ENCODE data around the gene RAX.

The RAX gene

DNA sequence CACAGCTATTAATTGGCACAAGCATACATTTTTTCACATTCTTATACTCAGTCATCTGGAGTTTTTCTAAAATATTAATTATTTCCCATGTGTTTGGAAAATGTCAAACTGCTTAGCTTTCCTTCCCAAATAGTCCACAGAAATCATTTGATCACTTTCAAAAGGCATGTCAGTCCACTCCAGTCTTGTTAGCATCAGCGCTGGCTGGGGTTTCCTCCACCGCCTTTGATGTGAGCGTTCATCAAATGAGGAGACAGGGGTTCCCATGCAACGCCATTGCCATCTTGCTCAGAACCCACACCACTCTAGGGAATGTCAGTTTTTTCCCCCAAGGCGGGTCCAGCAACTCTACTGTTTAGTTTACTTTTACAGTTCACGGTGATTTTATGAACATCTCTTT, 13.1 kb upstream of the RAX start:
- H3K27me3 ChIP-seq (ENCODE audit: low read depth): peaks cover 42% of the 10 kb centered on the region
- H3K4me3 ChIP-seq: no peak overlapping the region
- no peaks in the 10 kb centered on the region for H3K4me1 ChIP-seq
- DNase-seq (ENCODE audit: low spot score in 2 of 2): no peak
- in situ Hi-C loops (cut with MboI; ENCODE audit: low sequenced_read_pairs): no loop called here
- H3K36me3 ChIP-seq (replicated peaks): no peaks in the 10 kb centered on the region
- no peaks in the 10 kb centered on the region for H3K9me3 ChIP-seq

DNA sequence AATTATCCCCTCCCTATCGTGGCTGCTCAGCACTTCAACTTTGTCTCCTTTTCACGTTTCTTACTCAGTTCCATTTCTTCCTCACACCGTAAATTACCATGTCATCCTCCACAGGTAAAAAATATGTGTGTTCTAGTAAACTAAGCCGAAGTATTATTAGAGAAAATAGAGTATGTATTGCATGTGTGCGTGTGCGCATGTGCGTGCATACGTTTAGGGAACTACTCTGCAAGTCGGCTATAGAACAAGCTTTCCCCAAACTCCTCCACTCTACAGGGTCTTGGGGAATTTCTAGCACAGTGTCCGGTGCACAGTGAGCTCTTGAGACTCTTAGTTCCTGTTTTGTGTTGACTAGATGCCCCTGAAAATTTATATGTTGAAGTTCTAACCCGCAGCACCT, 9.1 kb upstream of the RAX start:
- Histone ChIP-seq H3K4me3 (no peak overlapping the region), H3K9me3 (no peaks in the 10 kb centered on the region), H3K4me1 (no peaks in the 10 kb centered on the region), H3K36me3 (replicated peaks) (no peaks in the 10 kb centered on the region), H3K27me3 (ENCODE audit: low read depth) (peaks cover 49% of the 10 kb centered on the region)
- in situ Hi-C loops (cut with MboI; ENCODE audit: low sequenced_read_pairs): no loop called here
- no peak for DNase-seq (ENCODE audit: low spot score in 2 of 2)

DNA sequence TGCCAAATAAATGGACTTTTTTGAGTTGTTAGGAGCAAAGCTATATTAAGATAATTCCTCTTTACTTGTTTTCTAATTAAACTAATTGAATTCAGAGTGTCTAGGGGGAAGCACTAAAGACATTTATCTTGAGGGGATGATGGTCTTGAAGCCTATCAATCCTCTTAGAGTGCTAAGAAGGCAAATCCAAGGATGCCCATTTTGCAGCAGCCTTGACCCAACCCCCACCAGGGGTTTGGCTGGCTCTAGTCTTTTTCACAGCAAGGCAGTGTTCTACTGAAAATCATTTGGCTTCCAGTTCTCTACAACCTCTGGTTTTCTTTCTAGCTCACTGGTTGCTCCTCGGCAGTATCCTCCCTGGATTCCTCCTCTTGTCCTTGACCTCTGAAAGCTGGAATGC, 6.5 kb upstream of the RAX start:
- Histone ChIP-seq H3K4me1 (no peaks in the 10 kb centered on the region), H3K9me3 (no peaks in the 10 kb centered on the region), H3K4me3 (no peak overlapping the region), H3K27me3 (ENCODE audit: low read depth) (peaks cover 37% of the 10 kb centered on the region), H3K36me3 (replicated peaks) (no peaks in the 10 kb centered on the region)
- in situ Hi-C loops (cut with MboI; ENCODE audit: low sequenced_read_pairs): no loop called here
- DNase-seq (ENCODE audit: low spot score in 2 of 2): no peak

- DNase-seq (ENCODE audit: low spot score in 2 of 2): no peak
- Histone ChIP-seq H3K9me3 (no peaks in the 10 kb centered on the region), H3K4me3 (no peak overlapping the region), H3K27me3 (ENCODE audit: low read depth) (peaks cover 37% of the 10 kb centered on the region), H3K36me3 (replicated peaks) (no peaks in the 10 kb centered on the region), H3K4me1 (no peaks in the 10 kb centered on the region)
- in situ Hi-C loops (cut with MboI; ENCODE audit: low sequenced_read_pairs): no loop called here
Measured at GRCh38 chr18:59279193-59279592, 5.9 kb upstream of the RAX start.

- H3K9me3 ChIP-seq: no peaks in the 10 kb centered on the region
- H3K4me3 ChIP-seq: no peak overlapping the region
- no peak for DNase-seq (ENCODE audit: low spot score in 2 of 2)
- no peaks in the 10 kb centered on the region for H3K36me3 ChIP-seq (replicated peaks)
- no peaks in the 10 kb centered on the region for H3K4me1 ChIP-seq
- in situ Hi-C loops (cut with MboI; ENCODE audit: low sequenced_read_pairs): no loop called here
- H3K27me3 ChIP-seq (ENCODE audit: low read depth): peaks cover 40% of the 10 kb centered on the region
Measured at GRCh38 chr18:59278793-59279192, 5.5 kb upstream of the RAX start.

GRCh38 chr18:59276047-59276446, 2.8 kb upstream of the RAX start:
- no peak for DNase-seq (ENCODE audit: low spot score in 2 of 2)
- Histone ChIP-seq H3K4me1 (no peaks in the 10 kb centered on the region), H3K36me3 (replicated peaks) (no peaks in the 10 kb centered on the region), H3K27me3 (ENCODE audit: low read depth) (peaks cover 52% of the 10 kb centered on the region), H3K9me3 (no peaks in the 10 kb centered on the region), H3K4me3 (no peak overlapping the region)
- in situ Hi-C loops (cut with MboI; ENCODE audit: low sequenced_read_pairs): no loop called here

DNA sequence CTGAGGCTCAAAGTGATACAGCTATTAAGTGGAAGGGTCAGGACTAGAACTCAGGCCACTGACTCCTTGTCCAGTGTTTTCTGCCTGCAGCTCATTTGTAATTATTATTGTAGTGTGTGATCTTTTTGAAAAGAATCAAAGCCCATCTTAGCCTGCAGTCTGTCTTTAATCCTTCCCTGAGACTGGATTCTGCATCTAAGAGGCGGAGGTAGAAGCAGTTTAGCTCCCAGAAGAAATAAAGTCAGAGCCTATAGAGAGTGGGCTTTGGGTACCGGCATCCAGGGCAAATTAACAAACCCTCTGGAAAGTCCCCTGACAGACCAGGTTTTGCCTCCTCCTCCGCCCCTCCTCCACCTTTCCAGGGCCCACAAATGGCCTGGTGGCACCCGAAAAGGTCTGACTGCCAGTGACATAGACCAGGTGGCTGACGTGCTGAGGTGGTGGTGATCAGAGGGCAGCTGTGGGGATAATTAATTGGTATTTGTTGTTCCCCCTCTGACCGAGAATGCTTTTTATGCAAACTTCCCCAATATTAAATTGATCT, 2.2 kb upstream of the RAX start:
- no peak for DNase-seq (ENCODE audit: low spot score in 2 of 2)
- peaks cover 57% of the 10 kb centered on the region for H3K27me3 ChIP-seq (ENCODE audit: low read depth)

DNA sequence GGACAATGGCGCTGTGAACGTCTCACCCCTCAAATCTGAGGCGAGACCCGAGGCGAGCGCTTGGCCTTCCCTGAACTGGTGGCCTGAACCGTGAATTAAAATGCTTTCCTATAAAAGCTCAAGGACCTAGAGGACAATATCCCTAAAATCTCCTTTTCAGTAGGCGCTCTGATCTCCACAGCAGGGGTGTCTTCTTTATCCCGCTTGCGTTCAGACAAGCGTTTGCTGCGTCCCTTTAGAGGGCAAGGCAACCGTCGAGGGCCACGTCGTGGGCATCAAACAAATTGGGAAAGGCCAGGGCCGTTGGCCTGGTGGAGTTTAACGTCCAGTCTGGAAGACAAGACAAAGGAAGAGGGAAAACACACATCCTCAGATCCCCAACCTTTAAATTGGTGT, 1.3 kb upstream of the RAX start:
- Histone ChIP-seq H3K4me1 (no peaks in the 10 kb centered on the region), H3K4me3 (no peak overlapping the region)

More for the DNA sequence above, 2.2 kb upstream of the RAX start:
- in situ Hi-C loops (cut with MboI; ENCODE audit: low sequenced_read_pairs): no loop called here
- Histone ChIP-seq H3K9me3 (no peaks in the 10 kb centered on the region), H3K4me1 (no peaks in the 10 kb centered on the region), H3K36me3 (replicated peaks) (no peaks in the 10 kb centered on the region), H3K4me3 (no peak overlapping the region)

DNA sequence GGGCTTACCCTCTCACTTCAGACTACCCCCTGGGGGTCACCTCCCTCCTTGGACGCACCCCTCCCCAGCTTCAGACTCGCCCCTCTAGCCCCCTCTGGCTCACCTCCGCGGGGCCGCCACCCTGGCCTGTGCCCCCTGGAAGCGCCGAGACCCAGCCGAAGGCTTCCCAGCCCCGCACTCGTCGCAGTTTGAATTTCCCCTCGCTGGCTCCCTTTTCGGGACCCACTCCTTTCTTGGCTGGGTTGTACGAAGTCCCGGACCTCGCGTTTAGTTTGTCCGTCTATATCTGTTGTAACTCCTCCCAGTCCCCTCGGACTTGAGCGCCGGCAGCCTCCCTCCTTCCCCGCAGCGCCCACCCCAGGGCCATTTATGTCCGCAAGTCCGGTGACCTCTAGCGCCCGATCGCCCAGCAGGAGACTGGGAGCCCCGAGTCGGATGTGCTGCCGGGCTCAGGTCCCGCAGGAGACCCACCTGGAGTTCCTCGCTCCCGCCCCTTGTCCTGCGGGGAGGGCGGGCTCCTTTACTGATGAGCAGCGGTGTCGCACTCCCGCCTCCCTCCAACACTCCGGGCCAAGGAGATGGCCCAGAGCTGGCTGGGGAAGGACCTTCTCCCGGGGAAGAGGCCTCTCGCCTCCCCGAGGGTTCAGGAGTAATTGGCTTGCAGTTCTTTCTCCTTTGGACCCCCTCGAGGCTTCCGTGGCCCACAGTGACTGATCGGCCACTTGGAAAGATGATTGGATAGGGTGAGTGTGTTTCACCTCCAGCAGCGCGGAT, 692 bp upstream of the RAX start:
- no peak for DNase-seq (ENCODE audit: low spot score in 2 of 2)
- in situ Hi-C loops (cut with MboI; ENCODE audit: low sequenced_read_pairs): no loop called here
- no peaks in the 10 kb centered on the region for H3K4me1 ChIP-seq
- peak overlapping the region; percentile 28 for H3K4me3 ChIP-seq
- H3K36me3 ChIP-seq (replicated peaks): no peaks in the 10 kb centered on the region
- no peaks in the 10 kb centered on the region for H3K9me3 ChIP-seq
- H3K27me3 ChIP-seq (ENCODE audit: low read depth): peaks cover 56% of the 10 kb centered on the region

More for the DNA sequence above, 1.3 kb upstream of the RAX start:
- Histone ChIP-seq H3K27me3 (ENCODE audit: low read depth) (peaks cover 59% of the 10 kb centered on the region), H3K36me3 (replicated peaks) (no peaks in the 10 kb centered on the region), H3K9me3 (no peaks in the 10 kb centered on the region)
- DNase-seq (ENCODE audit: low spot score in 2 of 2): no peak
- in situ Hi-C loops (cut with MboI; ENCODE audit: low sequenced_read_pairs): no loop called here

GRCh38 chr18:59272221-59272888, 899 bp downstream of the RAX start:
- in situ Hi-C loops (cut with MboI; ENCODE audit: low sequenced_read_pairs): no loop called here
- Histone ChIP-seq H3K36me3 (replicated peaks) (no peaks in the 10 kb centered on the region), H3K9me3 (no peaks in the 10 kb centered on the region; the same call in 1 of the 2 replicates), H3K4me1 (no peaks in the 10 kb centered on the region), H3K4me3 (no peak overlapping the region), H3K27me3 (ENCODE audit: low read depth) (peaks cover 57% of the 10 kb centered on the region)
- no peak for DNase-seq (ENCODE audit: low spot score in 2 of 2)

DNA sequence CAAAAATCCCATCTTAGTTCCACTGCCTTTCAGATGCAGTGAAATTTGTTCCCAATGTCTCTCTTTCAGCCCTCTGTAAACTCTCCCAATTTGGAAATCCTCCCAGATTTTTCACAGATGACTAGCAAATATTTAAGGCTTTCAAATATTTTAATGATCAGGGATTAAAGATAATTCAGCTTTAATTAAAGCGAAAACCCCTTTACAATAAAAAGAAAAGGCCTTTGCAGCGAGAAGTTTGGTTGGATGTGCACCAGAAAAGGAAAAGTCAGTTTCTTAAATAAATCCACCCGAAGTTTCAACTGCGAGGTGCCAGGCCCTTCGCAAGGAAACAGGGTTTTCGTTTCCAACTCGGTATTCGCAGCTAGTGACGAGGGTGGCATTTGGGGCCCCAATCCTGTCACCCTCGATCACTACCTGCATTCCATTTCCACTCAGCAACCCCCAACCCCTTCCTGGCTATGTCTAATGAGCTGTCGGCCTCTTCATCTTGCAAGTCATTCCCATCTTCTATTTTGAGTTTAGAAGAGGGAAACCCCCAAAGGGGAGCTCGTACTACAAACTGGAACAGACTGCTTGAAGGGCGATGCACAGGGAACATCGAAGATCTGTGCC, 1.5 kb downstream of the RAX start:
- Histone ChIP-seq H3K4me1 (no peaks in the 10 kb centered on the region), H3K27me3 (ENCODE audit: low read depth) (peaks cover 63% of the 10 kb centered on the region), H3K4me3 (no peak overlapping the region), H3K9me3 (no peaks in the 10 kb centered on the region; the same call in 1 of the 2 replicates), H3K36me3 (replicated peaks) (no peaks in the 10 kb centered on the region)
- in situ Hi-C loops (cut with MboI; ENCODE audit: low sequenced_read_pairs): no loop called here
- no peak for DNase-seq (ENCODE audit: low spot score in 2 of 2)

DNA sequence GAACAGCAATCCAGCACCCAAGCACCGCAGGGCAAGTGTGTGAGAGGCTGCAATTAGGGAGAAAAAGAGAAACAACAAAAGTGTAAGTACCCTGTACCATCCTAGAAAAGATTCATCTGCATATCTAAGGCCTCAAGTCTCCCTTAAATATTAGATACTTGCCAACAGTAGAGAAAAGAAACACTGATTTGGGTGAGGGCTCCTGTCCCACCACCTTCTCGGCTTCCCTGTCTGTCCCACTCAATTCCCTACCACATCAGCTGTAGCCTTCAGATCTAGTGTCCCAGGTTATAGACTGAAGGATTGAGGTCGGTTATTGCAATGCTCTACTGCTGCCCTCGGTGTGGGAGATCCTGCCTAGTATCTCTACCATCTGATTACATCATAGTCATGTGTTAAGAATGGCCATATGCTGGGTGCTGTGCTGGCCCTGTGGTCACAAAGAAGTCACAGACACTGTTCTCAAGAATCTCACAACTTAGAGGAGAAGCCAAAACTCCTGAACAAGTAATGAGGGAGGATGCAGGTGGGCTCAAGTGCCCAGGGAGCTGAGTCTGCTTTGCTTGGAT, 2.5 kb downstream of the RAX start:
- Histone ChIP-seq H3K4me1 (no peaks in the 10 kb centered on the region), H3K36me3 (replicated peaks) (no peaks in the 10 kb centered on the region), H3K27me3 (ENCODE audit: low read depth) (peaks cover 73% of the 10 kb centered on the region), H3K9me3 (no peaks in the 10 kb centered on the region; the same call in 1 of the 2 replicates), H3K4me3 (no peak overlapping the region)
- in situ Hi-C loops (cut with MboI; ENCODE audit: low sequenced_read_pairs): no loop called here
- DNase-seq (ENCODE audit: low spot score in 2 of 2): no peak

DNA sequence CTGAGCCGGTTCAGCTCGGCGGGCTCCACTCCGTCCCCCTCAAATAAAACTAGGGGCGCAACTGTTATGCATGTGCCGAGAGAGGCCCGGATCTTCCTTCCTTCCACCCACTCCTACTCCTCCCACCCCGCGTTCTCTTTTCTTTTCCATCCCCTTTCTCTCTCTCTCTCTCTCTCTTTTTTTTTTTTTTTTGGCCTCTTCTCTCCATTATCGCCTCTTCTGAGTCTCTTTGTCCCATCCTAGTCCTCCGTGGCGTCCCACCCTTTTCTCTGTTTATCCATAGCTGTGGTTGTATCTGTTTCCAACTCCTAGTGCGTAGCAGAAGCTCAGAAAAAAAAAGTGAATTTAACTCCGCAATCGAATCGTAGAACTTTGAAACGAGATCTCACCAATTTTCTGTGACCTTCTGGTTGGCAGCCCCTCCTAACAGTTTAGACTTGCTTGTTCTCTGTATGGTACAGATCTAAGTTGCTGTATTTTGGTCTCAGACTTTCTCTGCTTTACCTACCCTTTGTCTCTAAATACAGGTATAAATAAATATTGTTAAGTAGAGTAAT, 3.6 kb downstream of the RAX start:
- no peak for DNase-seq (ENCODE audit: low spot score in 2 of 2)
- Histone ChIP-seq H3K36me3 (replicated peaks) (no peaks in the 10 kb centered on the region), H3K27me3 (ENCODE audit: low read depth) (peaks cover 79% of the 10 kb centered on the region), H3K4me1 (no peaks in the 10 kb centered on the region), H3K9me3 (no peaks in the 10 kb centered on the region; the same call in 1 of the 2 replicates), H3K4me3 (peak overlapping the region; percentile 27)
- in situ Hi-C loops (cut with MboI; ENCODE audit: low sequenced_read_pairs): no loop called here
